ENCODE measurements around the gene SLC18A3.

The SLC18A3 gene

GRCh38 chr10:49596836-49597235 lies 13.3 kb upstream of the SLC18A3 start:
- DNase-seq = no peak

- DNase-seq = no peak
These were observed 12.5 kb upstream of the SLC18A3 start for GRCh38 chr10:49597426-49598163.

DNA sequence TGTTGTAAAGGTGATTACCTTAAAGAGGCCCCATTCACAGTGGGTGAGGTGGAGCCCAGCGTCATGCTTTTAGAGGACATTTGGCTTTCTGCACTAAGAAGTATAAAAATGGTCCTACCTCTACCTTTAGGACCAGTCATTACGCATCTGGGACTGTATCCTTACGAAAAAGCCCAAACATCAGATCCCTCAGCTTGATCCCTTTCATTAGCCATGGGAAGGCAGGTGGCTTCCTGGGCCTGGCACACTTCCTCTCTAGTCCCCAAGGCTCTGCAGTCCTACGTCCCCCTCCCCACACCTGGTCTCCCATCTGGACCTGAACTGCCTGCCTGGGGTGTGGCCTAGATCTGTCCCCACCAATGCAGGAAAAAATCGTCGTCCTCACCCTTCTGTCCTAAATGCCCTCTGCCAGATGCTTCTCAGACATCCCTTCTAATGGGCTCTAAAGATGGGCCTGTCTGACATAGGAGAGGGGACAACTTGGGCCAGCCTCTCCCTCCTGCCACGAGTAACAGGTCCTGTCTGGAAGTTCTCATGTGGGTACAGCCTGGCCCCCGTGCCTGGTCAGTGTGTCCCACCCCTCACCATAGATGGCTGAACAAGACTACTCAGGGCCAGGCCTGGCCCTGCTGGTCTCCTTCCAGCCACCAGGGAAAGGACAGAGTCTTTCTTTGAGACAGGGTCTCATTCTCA lies 11.8 kb upstream of the SLC18A3 start:
- no peak for DNase-seq

DNA sequence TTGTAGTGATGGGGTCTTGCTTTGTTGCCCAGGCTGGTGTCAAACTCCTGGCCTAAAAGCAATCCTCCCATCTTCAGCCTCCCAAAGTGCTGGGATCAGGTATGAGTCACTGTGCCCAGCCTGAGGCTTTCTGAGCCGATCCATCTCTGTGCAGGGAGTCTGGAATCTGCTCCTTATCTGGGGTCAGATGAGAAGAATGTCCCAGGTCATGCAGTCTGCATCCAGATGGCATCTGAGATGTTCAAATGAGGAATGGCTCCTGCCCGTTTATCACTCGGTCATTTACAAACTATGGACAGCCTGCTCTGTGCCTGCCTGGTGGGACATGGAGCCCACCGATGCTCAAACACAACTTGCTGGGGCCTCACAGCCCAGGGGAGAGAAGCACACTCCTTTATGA lies 11.1 kb upstream of the SLC18A3 start:
- no peak for DNase-seq

GRCh38 chr10:49599546-49599945 lies 10.6 kb upstream of the SLC18A3 start:
- DNase-seq = no peak

DNA sequence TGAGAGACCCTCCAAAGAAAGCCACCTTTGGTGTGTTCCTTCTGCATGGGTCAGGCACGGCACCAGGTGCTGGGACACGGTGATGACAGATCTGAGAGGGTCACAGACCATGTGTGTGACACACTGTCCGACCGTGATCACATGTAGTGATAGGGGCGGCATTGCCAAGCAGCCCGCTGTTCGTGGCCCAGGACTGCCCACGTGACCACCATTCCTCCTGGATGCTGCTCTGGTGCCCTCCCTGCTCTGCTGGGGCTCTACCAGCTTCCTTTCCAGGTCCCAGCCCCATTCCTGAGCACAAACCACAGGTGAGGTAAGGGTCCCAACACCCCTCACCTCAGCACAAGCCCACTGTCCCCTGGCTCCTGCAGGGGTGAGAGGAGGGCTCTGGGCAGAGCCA lies 10.1 kb upstream of the SLC18A3 start:
- no peak for DNase-seq

DNA sequence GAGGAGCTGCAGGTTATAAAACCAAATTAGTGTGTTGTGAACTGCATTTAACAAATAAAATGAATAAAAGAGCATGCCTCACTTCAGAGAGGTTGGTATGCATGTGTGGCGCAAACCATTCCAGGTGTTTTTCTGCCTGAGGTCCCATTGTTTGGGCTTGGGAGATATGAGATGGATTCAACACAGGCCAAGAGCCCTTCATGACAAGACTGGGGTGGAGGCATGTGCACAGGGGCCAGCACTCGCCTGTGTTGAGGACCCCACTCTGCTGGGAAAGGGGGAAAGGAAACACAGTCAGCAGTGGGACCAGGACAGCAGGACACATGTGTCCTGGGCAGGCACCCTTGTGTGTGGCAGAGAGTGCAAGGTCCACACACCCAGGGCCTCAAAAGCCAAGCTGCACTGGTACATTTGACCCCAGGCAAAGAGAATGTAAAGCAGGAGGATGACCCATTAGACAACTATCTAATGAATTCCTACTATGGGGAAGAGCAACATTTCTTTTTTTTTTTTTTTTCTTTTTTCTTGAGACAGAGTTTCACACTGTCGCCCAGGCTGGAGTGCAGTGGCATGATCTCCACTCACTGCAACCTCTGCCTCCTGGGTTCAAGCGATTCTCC lies 9.2 kb upstream of the SLC18A3 start:
- DNase-seq = no peak

GRCh38 chr10:49601857-49602256 lies 8.3 kb upstream of the SLC18A3 start:
- DNase-seq = no peak

- no peak for DNase-seq
These were observed 7.6 kb upstream of the SLC18A3 start for GRCh38 chr10:49602380-49603023.

- DNase-seq = no peak
These were observed 4.7 kb upstream of the SLC18A3 start for GRCh38 chr10:49605216-49605938.

DNA sequence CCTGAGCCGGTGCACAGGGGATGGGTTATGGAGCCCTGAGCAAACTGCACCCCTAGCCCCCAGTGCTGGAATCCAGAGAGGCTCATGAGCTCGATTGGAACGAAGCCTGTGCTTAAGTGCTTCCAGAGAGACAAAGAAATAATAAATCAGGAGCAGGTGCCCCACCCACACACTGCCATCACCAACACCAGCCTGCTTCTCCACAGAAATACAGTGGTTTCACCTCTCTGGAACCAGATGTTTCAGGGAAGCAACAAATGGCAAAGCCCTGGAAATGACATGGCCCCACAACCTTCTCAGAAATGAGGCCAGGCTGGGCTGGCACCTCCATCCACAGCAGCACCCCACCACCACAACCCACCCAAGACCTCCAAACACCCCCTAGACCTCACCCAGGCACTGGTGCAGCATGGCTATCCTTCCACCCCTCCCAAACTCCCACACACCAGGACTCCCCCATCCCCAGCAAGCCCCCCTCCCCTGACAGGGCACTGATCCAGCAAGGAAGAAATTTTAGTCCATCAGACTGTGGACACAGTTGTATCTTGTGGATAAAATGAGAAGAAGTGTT lies 4.1 kb upstream of the SLC18A3 start:
- no peak for DNase-seq

DNA sequence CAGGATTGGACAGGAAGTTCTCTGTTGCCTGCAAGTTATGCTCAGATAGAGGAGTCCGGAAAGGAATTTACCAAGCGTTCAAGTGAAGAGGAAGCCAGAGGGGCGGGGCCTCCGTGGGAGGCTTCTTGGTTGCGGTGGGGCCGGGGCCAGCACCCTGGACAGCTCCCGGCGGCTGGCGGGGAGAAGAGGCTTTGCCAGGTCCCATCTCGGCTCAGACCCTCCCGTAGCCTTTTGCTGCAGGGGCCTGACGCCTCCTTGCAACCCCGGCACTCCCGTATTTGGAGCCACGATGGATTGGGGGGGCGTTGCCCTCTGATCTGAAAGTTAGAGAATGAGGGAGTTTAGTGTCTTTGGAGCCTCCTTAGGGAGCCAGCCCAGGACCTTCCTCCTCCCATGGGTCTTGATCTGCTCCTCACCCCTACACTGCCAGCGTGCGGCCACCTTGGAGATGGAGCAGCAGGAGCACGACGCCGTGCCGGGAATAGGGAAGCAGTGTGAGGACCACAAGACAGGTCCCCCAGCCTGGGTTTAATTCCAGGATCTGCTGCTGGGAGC lies 3.1 kb upstream of the SLC18A3 start:
- DNase-seq = no peak

DNA sequence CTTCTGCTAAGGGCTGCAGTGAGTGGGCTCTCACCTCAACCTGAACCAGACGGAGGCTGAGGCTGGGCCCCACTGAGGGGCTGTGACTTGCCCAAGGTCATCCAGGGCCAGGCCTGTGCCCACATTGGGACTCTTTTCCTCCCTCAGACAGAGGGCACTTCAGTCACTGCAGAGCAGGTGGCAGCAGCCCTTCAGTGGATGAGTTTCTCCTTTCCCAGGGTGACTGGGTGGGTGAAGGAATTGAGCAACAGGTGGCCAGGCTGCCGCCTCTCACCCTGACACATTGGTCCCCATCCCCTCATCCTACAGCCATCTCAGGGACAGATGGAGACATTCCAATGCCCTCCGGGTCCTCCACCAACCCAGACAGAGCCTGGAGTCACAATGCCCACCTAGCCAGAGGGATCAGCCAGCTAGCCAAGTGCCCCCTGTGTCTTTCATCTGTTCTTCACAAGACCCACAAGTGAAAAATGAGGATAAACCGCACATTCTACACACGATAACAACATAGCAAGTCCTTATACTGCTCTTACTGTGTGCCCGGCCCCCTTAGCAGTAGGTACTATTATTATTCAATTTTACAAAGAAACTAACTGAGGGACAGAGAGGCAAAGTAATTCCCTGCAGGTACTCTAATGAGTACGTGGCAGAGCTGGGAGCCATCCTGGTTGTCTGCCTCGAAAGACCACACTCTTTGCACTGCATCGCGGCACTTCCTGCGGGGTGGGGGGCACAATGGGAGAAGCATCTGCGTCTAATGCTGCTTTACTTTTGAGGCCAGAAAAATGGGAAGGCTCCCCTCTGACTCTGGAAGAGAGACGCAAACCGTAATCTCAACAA lies 1.7 kb upstream of the SLC18A3 start:
- no peak for DNase-seq

- no peak for DNase-seq
These were observed 1.2 kb upstream of the SLC18A3 start for GRCh38 chr10:49609006-49609282.

- DNase-seq = no peak
These were observed 612 bp upstream of the SLC18A3 start for GRCh38 chr10:49609283-49610113.

DNA sequence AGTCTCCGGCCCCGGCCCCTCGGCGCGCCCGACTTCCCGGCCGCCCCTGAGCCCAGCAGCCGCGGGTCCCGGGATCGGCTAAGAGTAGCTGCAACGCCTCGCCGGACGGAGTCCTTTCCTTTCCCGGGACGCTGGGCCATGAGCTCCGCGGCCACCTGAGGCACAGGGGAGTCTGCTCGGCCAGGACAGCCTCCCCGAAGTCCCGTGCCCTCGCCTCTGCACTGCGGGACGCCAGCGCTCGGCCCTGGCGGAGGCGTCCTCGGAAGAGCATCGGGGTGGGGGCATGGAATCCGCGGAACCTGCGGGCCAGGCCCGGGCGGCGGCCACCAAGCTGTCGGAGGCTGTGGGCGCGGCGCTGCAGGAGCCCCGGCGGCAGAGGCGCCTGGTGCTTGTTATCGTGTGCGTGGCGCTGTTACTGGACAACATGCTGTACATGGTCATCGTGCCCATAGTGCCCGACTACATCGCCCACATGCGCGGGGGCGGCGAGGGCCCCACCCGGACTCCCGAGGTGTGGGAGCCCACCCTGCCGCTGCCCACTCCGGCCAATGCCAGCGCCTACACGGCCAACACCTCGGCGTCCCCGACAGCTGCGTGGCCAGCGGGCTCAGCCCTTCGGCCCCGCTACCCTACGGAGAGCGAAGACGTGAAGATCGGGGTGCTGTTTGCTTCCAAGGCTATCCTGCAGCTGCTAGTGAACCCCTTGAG lies 502 bp downstream of the SLC18A3 start:
- DNase-seq = no peak

DNA sequence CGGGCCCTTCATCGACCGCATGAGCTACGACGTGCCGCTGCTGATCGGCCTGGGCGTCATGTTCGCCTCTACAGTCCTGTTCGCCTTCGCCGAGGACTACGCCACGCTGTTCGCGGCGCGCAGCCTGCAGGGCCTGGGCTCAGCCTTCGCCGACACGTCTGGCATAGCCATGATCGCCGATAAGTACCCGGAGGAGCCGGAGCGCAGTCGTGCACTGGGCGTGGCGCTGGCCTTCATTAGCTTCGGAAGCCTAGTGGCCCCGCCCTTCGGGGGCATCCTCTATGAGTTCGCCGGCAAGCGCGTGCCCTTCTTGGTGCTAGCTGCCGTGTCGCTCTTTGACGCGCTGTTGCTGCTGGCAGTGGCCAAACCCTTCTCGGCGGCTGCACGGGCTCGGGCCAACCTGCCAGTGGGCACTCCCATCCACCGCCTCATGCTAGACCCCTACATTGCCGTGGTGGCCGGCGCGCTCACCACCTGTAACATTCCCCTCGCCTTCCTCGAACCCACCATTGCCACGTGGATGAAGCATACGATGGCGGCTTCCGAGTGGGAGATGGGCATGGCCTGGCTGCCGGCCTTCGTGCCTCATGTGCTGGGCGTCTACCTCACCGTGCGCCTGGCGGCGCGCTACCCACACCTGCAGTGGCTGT lies 1.2 kb downstream of the SLC18A3 start:
- no peak for DNase-seq

DNA sequence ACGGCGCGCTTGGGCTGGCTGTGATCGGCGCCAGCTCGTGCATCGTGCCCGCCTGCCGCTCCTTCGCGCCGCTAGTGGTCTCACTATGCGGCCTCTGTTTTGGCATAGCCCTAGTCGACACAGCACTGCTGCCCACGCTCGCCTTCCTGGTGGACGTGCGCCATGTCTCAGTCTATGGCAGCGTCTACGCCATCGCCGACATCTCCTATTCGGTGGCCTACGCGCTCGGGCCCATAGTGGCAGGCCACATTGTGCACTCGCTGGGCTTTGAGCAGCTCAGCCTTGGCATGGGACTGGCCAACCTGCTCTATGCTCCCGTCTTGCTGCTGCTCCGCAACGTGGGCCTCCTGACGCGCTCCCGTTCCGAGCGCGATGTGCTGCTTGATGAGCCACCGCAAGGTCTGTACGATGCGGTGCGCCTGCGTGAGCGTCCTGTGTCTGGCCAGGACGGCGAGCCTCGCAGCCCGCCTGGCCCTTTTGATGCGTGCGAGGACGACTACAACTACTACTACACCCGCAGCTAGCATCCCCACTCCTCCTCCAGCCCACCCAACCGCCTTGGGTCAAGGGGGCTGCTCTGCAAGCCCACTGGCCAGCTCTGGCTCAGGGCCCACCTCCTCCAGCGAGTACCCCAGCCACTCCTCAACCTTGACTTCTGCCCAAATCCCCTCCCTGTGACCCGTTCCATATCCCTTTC lies 1.9 kb downstream of the SLC18A3 start:
- no peak for DNase-seq
